HEK293T (cell line): ENCODE data around the gene CYP26A1.

Experiments
- ELF4 ChIP-seq: fragments of 450-650 bp; IDR thresholded peaks from 2 replicates; pipeline ENCODE4 v1.6.1; 2017; ENCODE audit warnings: antibody characterized with exemption
- SP1 ChIP-seq: fragments of 450-650 bp; IDR thresholded peaks from 2 replicates; pipeline ENCODE4 v1.6.1; 2017

DNA sequence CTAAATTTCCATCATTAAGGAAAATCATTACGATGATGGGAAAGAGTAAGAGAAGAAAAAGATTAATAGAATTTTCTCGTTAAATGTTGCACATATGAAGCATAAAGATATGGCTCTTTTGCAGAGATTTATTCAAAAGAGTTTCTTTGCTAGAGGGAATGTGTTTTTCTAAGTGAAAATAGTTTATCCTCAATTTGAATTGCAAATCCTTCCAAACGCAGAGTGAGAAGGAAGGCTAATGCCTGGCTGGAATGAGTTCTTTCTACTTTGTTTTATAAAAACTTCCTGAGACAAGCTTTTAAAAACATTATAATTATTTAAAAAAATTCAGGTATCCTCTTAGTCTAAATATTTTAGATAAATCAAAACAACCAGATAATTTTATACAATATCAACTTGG is 14.2 kb downstream of the CYP26A1 start:
- TF ChIP-seq SP1 (no peak), ELF4 (no peak)
